Activated CD8-positive, alpha-beta T cell treated with anti-CD3 and anti-CD28 coated beads for 36 hours (primary cell): ENCODE results near the gene PTPRN2. TPM values are rescaled to one million over a fixed set of nuclear protein-coding genes. Genes with fewer than 3 reads are reported as not detected.

Source experiments
- ATAC-seq: fragments of 200-7000 bp; cut with Tn5 transposase; one replicate; pipeline ENCODE4 v1.10.0; 2021; ENCODE audit warnings: mild to moderate bottlenecking, moderate library complexity
- CTCF ChIA-PET: fragments of 350-600 bp; sonication (Branson Sonifier 250); formaldehyde crosslinking; loops from one replicate; lab custom pipeline; 2021; ENCODE audit warnings: antibody characterized with exemption; lab: Charles Lee
- POLR2A ChIA-PET: fragments of 350-600 bp; sonication (Branson Sonifier 250); formaldehyde crosslinking; loops from one replicate; lab custom pipeline; 2021; ENCODE audit warnings: antibody characterized with exemption; lab: Charles Lee
- DNase-seq: peaks from one replicate; pipeline ENCODE4 v3.0.0-alpha.2; 2020
- H3K27ac Mint-ChIP-seq: one replicate; pipeline ENCODE4 v1.8.0; 2021; ENCODE audit warnings: mild to moderate bottlenecking, mixed read lengths
- H3K27me3 Mint-ChIP-seq: one replicate; pipeline ENCODE4 v1.8.0; 2021; ENCODE audit warnings: mixed read lengths
- H3K36me3 Mint-ChIP-seq: one replicate; pipeline ENCODE4 v1.8.0; 2021; ENCODE audit warnings: low read depth, mixed read lengths
- H3K4me1 Mint-ChIP-seq: one replicate; pipeline ENCODE4 v1.8.0; 2021; ENCODE audit warnings: low read depth, mixed read lengths
- H3K4me3 Mint-ChIP-seq: one replicate; pipeline ENCODE4 v1.8.0; 2021; ENCODE audit warnings: mild to moderate bottlenecking, moderate library complexity, mixed read lengths
- H3K9me3 Mint-ChIP-seq: one replicate; pipeline ENCODE4 v1.8.0; 2021; ENCODE audit warnings: mixed read lengths
- intact Hi-C: fragments of 100-400 bp; cut with micrococcal nuclease; formaldehyde crosslinking; loops from one replicate; pipeline ENCODE4 v1.10.0; 2022
- total RNA-seq, 2 experiments: library from RNA; stranded (reverse); gene quantifications; one replicate each; pipeline ENCODE4 v1.2.3, GENCODE V29; 2021
- TF ChIP-seq, protein P1 (sequence below): fragments of 200-600 bp; IDR thresholded peaks from one replicate; pipeline ENCODE4 v1.8.0; 2022; ENCODE audit warnings: antibody characterized with exemption, mild to moderate bottlenecking

The PTPRN2 gene
- total RNA-seq, 2 experiments from 2014 or later, result 0.49 to 0.65 TPM

DNA sequence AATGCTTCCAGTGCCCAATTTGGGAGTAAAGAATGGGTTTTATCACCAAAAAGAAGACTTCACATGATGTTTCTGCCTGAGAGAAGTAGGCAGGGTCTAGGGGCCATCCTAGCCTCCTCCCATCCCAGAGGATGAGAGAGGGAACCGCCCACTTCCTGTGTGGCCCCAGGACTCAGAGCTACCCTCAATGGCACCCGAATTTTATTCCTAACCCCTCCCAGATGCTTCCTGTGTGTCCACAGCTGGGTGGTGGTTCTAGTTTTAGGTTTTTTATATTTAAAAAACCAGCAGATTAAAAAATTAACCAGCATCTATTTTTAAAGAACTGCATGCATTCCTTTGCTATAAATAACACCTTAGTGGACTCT, 583.5 kb downstream of the PTPRN2 start:
- intact Hi-C loops, result no loop called here
- Mint-ChIP-seq H3K27ac (no peak overlapping the region), H3K9me3 (no peaks in the 10 kb centered on the region), H3K4me1 (no peaks in the 10 kb centered on the region), H3K4me3 (no peak overlapping the region), H3K36me3 (no peaks in the 10 kb centered on the region), H3K27me3 (no peaks in the 10 kb centered on the region)
- TF ChIP-seq, protein P1, sequence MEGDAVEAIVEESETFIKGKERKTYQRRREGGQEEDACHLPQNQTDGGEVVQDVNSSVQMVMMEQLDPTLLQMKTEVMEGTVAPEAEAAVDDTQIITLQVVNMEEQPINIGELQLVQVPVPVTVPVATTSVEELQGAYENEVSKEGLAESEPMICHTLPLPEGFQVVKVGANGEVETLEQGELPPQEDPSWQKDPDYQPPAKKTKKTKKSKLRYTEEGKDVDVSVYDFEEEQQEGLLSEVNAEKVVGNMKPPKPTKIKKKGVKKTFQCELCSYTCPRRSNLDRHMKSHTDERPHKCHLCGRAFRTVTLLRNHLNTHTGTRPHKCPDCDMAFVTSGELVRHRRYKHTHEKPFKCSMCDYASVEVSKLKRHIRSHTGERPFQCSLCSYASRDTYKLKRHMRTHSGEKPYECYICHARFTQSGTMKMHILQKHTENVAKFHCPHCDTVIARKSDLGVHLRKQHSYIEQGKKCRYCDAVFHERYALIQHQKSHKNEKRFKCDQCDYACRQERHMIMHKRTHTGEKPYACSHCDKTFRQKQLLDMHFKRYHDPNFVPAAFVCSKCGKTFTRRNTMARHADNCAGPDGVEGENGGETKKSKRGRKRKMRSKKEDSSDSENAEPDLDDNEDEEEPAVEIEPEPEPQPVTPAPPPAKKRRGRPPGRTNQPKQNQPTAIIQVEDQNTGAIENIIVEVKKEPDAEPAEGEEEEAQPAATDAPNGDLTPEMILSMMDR, result no peak
- DNase-seq, result no peak
- ChIA-PET CTCF (no interaction called here), POLR2A (interaction anchor here (1.0 kb wide), 1 partner anchor 52 kb away, joined by 3 read pairs; no protein-coding TSS in a partner anchor)
- no peak for ATAC-seq

DNA sequence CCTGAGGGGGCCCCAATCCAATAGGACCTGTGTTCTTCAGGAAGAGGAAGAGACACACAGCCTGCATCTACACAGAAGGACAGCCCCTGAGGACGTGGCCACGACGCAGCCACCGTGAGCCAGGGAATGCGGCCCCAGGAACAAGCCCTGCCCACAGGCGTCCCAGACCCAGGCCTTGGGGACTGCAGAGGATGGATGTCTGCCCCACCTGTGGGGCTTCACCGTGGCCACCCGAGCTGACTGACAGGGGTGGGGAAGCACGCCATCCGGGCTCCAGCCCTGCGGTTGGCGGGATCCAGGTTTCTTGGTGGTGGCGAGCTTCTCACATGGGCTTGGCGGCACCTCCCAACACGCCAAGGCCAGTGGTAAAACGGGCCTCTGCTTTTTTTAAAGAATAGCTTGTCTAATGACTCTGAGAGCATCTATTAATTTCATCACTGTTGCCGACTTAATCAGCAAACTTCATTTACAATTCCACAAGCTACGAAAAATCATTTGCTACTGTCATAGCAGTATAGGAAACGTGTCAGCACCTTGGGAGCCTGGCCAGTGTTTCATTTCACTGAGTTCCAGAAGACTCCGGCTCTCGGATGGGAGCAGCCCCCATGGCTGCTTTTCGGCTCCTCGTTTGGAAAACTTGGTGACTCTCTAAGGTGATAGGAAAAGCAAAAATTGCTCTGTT, 584.0 kb downstream of the PTPRN2 start:
- H3K4me3 Mint-ChIP-seq, result no peak overlapping the region
- intact Hi-C loops, result no loop called here
- H3K36me3 Mint-ChIP-seq, result no peaks in the 10 kb centered on the region
- ATAC-seq (no peak), DNase-seq (no peak)
- no peaks in the 10 kb centered on the region for H3K9me3 Mint-ChIP-seq
- ChIA-PET POLR2A (interaction anchor here (1.0 kb wide), 1 partner anchor 53 kb away, joined by 3 read pairs; no protein-coding TSS in a partner anchor), CTCF (no interaction called here)
- H3K27ac Mint-ChIP-seq, result no peak overlapping the region
- H3K4me1 Mint-ChIP-seq, result no peaks in the 10 kb centered on the region
- no peaks in the 10 kb centered on the region for H3K27me3 Mint-ChIP-seq
- TF ChIP-seq, protein P1, result no peak

DNA sequence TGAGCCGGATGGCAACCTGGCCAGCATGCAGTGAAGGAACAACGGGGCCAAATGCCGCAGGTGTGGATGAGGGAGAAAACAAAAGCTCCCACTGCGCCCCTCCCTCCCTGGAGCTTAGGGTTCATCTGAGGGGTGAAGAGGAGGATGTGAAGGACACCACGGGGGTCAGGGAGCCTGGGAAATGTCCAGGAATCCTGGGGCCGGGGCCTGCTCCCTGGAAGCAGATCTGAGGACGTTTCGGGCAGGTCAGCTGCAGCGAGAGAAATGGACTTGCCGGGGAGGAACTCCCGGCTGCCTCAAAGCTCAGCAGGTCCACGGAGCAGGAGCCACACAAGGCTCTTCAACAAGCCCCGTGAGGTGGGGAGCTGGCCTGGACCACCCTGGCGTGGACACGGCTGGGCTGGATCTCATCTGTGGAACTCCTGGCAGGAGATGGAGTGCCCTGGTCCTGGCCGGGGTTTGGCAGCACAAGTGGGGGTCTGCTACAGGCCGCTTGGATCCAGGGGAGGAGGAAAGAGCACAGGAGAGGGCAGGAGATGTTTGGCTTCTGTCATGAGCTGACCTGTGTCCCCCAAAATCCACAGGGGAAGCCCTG, 585.0 kb downstream of the PTPRN2 start:
- no peak for DNase-seq
- ChIA-PET CTCF (no interaction called here), POLR2A (no interaction called here)
- no peak overlapping the region for H3K4me3 Mint-ChIP-seq
- no peak for ATAC-seq
- H3K4me1 Mint-ChIP-seq, result no peaks in the 10 kb centered on the region
- H3K27ac Mint-ChIP-seq, result no peak overlapping the region
- no peaks in the 10 kb centered on the region for H3K36me3 Mint-ChIP-seq
- intact Hi-C loops, result no loop called here
- no peaks in the 10 kb centered on the region for H3K27me3 Mint-ChIP-seq
- TF ChIP-seq, protein P1, result no peak
- H3K9me3 Mint-ChIP-seq, result no peaks in the 10 kb centered on the region

DNA sequence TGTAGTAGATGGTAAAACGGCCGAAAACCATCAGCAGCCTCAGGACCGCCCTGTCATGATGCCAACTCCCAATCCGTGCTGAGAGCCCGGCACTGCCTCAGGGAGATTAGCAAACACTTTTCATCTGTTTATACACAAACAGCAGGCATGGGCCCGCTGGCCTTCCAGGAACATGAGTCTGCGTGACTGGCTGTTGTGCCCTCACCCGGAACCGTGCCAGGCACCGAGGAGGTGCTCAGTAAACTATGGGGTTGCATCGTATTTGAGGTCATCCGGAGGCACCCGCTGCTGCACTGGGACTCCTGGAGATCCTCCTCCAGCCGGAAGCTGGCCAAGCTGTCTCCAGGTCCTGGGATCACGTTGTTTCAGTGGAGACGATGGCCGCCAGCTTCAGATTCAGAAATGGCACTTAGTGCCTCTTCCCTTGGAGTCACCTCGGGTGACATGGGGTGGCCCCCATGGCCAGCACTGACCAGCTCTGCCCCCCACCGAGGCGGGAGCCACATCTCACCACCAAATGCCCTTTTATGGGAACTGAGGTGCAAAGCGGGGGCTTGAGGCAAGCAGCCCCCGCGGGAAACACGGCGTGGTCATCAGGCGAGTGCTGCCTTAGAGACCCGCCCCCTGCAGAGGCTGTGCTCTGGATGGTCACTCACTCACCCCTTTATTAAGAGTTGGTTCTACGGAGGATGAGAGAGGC, 585.9 kb downstream of the PTPRN2 start:
- ATAC-seq (no peak), DNase-seq (no peak)
- H3K9me3 Mint-ChIP-seq, result no peaks in the 10 kb centered on the region
- H3K4me1 Mint-ChIP-seq, result no peaks in the 10 kb centered on the region
- TF ChIP-seq, protein P1, result no peak
- H3K27me3 Mint-ChIP-seq, result no peaks in the 10 kb centered on the region
- CTCF ChIA-PET, result no interaction called here
- H3K4me3 Mint-ChIP-seq, result no peak overlapping the region
- POLR2A ChIA-PET, result no interaction called here
- no peaks in the 10 kb centered on the region for H3K36me3 Mint-ChIP-seq
- intact Hi-C loops, result no loop called here
- H3K27ac Mint-ChIP-seq, result no peak overlapping the region

DNA sequence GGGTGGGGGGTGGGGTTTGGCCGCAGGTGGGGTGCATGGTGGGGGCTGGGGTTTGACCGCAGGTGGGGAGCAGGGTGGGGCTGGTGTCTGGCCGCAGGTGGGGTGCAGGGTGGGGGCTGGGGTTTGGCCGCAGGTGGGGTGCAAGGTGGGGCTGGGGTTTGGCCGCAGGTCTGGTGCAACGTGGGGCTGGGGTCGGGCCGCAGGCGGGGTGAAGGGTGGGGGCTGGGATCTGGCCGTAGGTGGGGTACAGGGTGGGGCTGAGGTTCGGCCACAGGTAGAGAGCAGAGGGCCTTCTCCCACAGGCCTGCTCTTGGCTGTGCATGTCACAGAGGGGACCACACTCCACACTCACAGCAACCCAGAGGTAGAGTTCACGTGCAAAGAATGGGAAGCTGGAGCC, 586.6 kb downstream of the PTPRN2 start:
- H3K27me3 Mint-ChIP-seq, result no peaks in the 10 kb centered on the region
- H3K27ac Mint-ChIP-seq, result no peak overlapping the region
- CTCF ChIA-PET, result no interaction called here
- TF ChIP-seq, protein P1, result no peak
- H3K36me3 Mint-ChIP-seq, result no peaks in the 10 kb centered on the region
- no peaks in the 10 kb centered on the region for H3K9me3 Mint-ChIP-seq
- no peak for DNase-seq
- no peak overlapping the region for H3K4me3 Mint-ChIP-seq
- no peaks in the 10 kb centered on the region for H3K4me1 Mint-ChIP-seq
- POLR2A ChIA-PET, result no interaction called here
- intact Hi-C loops, result no loop called here
- ATAC-seq, result no peak
